GM04504 (cell line): Measurements from ENCODE around the gene ADAMTS12.
"Not testable (repeated sequence)": the region's sequence is repeated elsewhere in the genome, so short reads cannot be mapped to it uniquely, and the experiment has no call there.

Experiments used
- DNase-seq: peaks from one replicate; pipeline ENCODE4 v3.0.0-alpha.2; 2012; ENCODE audit warnings: low read depth

ADAMTS12 gene

GRCh38 chr5:33524476-33524875 is 367.3 kb downstream of the ADAMTS12 start:
- peak; percentile 5 for DNase-seq

- no peak for DNase-seq
Observed at GRCh38 chr5:33523208-33523771, 368.5 kb downstream of the ADAMTS12 start.

DNA sequence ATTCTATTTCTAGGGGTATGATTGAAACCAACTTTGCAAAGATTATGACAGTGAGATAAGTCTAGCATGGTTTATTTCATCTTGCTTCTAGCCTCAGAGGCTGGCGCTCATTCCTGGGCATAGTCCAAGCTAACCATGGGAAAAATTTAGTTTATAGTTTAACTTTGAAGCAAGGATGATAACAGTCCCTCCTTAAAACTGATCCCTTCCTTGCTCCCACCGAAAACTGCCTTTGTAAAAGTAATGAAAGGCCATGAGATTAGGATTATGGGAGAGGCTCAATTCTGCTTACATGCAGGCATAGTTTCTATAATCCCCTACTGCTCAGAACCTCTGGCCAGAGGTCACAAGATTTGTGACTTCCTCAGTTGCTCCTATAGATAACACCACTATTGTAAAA is 375.4 kb downstream of the ADAMTS12 start:
- DNase-seq, result no peak

GRCh38 chr5:33515366-33515765 is 376.4 kb downstream of the ADAMTS12 start:
- not testable (repeated sequence) for DNase-seq

GRCh38 chr5:33513462-33514185 is 378.2 kb downstream of the ADAMTS12 start:
- DNase-seq, result peak; percentile 11

- DNase-seq, result no peak
Observed at GRCh38 chr5:33509036-33509435, 382.8 kb downstream of the ADAMTS12 start.

GRCh38 chr5:33507426-33507825 is 384.4 kb downstream of the ADAMTS12 start:
- no peak for DNase-seq

GRCh38 chr5:33504570-33504969 is 387.2 kb downstream of the ADAMTS12 start:
- no peak for DNase-seq

GRCh38 chr5:33501899-33502298 is 389.9 kb downstream of the ADAMTS12 start:
- no peak for DNase-seq

- DNase-seq, result no peak
Observed at GRCh38 chr5:33501260-33501659, 390.5 kb downstream of the ADAMTS12 start.

DNA sequence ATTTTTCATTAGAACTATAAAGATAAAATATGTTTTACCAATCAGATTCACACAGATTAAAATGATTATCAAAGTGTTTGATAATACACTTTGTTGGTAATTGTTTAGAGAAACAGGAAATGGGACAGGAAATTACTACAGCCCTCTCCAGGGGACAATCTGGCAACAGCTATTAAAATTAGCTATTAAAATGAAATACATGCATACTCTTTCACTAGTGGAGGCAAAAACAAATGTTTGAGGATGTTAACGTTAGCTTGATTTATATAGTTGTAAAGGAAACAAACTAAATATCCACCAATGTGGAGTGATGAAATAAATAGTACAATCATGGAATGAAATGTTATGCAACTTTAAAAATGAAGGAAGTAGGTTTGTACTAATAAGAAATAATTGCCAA is 397.3 kb downstream of the ADAMTS12 start:
- DNase-seq, result peak; percentile 34

DNA sequence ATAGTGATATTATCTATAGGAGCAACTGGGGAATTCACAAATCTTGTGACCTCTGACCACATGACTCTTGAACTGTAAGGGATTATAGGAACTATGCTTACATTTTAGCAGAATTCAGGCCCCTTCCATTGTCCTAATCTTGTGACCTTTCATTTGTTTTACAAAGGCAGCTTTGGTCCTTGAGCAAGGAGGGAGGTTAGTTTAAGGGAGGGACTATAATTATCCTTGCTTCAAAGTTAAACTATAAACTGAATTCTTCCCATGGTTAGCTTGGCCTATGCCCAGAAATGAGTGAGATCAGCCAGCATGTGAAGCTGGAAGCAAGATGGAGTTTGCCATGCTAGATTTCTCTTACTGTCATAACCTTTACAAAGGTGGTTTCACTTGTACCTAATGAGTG is 399.8 kb downstream of the ADAMTS12 start:
- DNase-seq, result peak; percentile 17

GRCh38 chr5:33490071-33490665 is 401.6 kb downstream of the ADAMTS12 start:
- no peak for DNase-seq

GRCh38 chr5:33489481-33490067 is 402.2 kb downstream of the ADAMTS12 start:
- DNase-seq, result no peak

DNA sequence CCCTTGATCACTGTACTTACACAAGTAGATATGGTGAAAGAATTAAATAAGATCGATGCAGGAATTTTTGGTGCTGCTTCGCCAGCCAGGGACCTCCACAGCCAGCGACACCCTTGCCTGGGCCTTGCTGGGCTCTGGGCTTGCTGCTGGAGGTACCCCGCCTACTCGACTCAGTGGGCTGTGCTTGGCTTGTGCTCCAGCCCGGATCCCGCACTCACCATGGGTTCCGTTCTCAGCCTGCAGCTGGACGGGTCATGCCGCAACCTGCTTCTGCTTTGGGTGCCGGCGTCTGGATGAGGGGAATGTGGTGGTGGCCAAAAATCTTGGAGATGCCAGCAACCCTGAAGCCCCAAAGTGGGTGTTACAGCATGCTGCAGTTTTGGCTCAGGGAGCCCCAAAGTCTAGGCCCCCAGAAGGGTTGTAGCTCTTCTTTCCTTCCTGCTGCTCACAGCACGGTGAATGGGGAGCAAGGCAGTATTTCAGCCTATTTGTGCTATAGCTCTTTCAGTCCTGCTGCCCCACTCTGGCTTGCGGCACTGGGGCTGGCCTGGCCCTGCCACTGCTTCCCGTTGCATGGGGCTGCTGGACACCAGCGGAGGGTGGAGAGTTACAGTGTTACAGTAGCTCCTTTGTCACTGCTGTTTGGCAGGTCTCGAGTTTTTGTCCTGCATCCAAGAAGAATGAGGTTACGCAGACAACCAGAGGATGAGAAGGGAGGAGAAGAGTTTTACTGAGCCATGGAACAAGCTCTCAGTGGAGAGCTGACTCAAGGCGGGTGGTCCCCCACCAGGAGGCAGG is 403.0 kb downstream of the ADAMTS12 start:
- DNase-seq, result no peak

- DNase-seq, result no peak
Observed at GRCh38 chr5:33487236-33487635, 404.6 kb downstream of the ADAMTS12 start.

DNA sequence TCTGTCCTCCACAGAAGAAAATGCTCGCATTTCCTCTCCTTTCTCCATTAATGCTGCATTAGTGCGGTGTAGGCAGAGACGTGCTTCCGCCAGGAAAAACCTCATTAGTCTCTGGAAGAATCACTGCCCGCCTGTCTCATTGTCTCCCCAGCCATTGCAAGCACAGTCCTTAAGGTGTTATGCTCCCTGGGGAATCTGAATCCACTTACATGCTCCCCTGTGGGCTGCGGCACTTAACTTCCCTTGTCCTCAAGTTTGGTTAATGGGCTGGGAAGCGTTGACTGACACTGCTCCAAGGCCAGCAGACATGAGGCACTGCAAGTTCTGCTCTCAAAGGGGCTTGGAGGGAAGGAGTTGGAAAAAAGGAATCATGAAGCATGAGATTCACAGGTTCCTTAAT is 409.5 kb downstream of the ADAMTS12 start:
- DNase-seq, result no peak

GRCh38 chr5:33480876-33481275 is 410.9 kb downstream of the ADAMTS12 start:
- DNase-seq, result no peak

DNA sequence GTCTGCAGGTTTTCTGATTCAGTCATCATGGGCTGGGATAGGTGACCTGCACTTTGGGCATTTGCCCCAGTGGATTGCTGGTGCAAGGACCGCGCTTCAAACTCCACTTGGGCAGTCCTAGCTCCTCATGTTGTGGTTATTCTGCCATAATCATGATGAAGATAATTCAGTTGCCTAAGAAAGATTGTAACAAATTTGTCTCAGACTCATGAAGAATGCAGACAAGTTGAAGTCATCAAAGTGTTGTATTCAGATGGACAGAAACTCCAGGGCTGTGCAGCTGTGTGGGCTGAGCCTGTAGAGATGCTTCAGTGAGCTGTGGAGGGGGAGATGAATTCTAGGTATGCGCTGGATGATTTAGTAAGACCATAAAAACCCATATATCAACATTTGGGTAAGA is 412.5 kb downstream of the ADAMTS12 start:
- no peak for DNase-seq

GRCh38 chr5:33477816-33478215 is 414.0 kb downstream of the ADAMTS12 start:
- no peak for DNase-seq

DNA sequence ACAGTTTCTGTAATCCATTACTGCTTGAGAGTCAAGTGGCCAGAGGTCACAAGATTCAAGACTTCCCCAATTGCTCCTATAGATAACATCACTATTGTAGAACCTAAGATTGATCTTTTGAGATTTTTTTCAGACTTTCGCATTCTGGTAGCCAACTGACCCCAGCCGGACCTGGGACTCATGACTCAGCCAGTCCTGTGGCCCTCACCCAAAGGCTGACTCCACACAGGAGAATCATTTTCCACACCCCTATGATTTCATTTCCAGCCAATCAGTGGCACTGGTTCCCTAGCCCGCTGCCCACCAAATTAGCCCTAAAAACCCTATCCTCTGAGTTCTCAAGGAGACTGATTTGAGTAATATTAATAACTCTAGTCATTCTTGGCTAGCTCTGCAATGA is 414.8 kb downstream of the ADAMTS12 start:
- DNase-seq, result no peak

DNA sequence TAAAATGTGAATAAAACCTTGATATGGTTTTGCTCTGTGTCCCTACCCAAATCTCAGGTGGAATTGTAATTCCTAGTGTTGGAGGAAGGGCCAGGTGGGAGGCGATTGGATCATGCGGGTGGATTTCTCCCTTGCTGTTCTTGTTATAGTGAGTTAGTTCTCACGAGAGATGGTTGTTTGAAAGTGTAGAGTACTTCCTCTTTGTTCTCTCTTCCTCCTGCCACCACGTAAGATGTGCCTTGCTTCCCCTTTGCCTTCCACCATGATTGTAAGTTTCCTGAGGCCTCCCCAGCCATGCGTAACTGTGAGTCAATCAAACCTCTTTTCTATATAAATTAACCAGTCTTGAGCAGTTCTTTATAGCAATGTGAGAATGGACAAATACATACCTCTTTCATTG is 416.1 kb downstream of the ADAMTS12 start:
- DNase-seq, result no peak
